Measurements from ENCODE around the gene ST7. TPM values are rescaled to one million over a fixed set of nuclear protein-coding genes. Genes with fewer than 3 reads are reported as not detected.

The ST7 gene
- total RNA-seq, 1 experiment from 2014 or later, result 12.4 TPM

DNA sequence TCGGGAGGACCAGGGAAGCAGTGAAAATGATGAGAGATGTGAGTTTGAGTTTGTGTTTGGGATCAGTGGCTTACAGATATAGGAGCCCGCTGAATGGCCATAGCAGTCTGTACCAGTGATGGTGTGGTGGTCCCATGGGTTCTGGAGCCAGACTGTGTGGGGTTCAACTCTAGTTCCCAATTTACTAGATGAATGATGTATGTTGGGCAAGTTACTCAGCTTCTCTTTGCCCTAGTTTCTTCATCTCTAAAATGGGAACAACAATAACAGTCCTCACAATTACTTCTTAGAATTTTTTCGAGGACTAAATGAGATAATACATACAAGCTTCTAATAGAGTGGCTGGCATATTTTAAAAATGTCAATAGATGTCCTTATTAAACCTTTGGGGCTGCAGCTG, 185.2 kb downstream of the ST7 start (continued):
- TF ChIP-seq, protein P1, sequence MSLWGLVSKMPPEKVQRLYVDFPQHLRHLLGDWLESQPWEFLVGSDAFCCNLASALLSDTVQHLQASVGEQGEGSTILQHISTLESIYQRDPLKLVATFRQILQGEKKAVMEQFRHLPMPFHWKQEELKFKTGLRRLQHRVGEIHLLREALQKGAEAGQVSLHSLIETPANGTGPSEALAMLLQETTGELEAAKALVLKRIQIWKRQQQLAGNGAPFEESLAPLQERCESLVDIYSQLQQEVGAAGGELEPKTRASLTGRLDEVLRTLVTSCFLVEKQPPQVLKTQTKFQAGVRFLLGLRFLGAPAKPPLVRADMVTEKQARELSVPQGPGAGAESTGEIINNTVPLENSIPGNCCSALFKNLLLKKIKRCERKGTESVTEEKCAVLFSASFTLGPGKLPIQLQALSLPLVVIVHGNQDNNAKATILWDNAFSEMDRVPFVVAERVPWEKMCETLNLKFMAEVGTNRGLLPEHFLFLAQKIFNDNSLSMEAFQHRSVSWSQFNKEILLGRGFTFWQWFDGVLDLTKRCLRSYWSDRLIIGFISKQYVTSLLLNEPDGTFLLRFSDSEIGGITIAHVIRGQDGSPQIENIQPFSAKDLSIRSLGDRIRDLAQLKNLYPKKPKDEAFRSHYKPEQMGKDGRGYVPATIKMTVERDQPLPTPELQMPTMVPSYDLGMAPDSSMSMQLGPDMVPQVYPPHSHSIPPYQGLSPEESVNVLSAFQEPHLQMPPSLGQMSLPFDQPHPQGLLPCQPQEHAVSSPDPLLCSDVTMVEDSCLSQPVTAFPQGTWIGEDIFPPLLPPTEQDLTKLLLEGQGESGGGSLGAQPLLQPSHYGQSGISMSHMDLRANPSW (CRISPR knock-in tag; conservative IDR thresholded peaks at IDR 0.05; ENCODE audit: low read depth), result no peak
- no peak for TF ChIP-seq PRRX2 (CRISPR knock-in tag; IDR thresholded peaks at IDR 0.05)
- no peak for TF ChIP-seq CREM (CRISPR knock-in tag; IDR thresholded peaks at IDR 0.05)
- TF ChIP-seq GRHL2 (CRISPR knock-in tag; IDR thresholded peaks at IDR 0.05; ENCODE audit: insufficient replicate concordance, severe bottlenecking), result no peak
- TF ChIP-seq NR2C2 (CRISPR knock-in tag; IDR thresholded peaks at IDR 0.05), result no peak
- no peak for TF ChIP-seq ELF4 (CRISPR knock-in tag; IDR thresholded peaks at IDR 0.05; ENCODE audit: low read depth)
- TF ChIP-seq, protein P2, sequence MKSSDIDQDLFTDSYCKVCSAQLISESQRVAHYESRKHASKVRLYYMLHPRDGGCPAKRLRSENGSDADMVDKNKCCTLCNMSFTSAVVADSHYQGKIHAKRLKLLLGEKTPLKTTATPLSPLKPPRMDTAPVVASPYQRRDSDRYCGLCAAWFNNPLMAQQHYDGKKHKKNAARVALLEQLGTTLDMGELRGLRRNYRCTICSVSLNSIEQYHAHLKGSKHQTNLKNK (CRISPR knock-in tag; IDR thresholded peaks at IDR 0.05), result no peak
- TF ChIP-seq FOXK1 (CRISPR knock-in tag; IDR thresholded peaks at IDR 0.05), result no peak
- TF ChIP-seq, protein P3, sequence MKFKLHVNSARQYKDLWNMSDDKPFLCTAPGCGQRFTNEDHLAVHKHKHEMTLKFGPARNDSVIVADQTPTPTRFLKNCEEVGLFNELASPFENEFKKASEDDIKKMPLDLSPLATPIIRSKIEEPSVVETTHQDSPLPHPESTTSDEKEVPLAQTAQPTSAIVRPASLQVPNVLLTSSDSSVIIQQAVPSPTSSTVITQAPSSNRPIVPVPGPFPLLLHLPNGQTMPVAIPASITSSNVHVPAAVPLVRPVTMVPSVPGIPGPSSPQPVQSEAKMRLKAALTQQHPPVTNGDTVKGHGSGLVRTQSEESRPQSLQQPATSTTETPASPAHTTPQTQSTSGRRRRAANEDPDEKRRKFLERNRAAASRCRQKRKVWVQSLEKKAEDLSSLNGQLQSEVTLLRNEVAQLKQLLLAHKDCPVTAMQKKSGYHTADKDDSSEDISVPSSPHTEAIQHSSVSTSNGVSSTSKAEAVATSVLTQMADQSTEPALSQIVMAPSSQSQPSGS (CRISPR knock-in tag; IDR thresholded peaks at IDR 0.05; ENCODE audit: borderline replicate concordance, low read depth), result no peak

DNA sequence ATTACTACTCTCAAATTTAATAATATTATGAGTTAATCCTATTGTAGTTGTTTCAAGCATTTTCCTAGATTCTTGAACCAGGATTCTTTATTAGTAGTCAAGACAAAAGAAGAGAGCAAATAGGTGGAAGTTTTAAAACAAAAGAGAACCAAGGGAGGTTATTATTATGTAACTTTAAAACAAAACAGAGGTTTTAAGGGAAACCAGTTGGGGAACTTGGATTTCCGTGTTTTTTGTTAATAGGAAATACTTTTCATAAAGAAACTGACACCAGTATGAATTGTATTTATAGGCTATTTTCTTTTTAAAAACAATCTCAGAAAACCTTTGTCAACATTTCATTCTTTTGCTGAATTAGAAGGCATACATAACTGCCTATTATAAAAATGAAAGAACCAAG, 185.7 kb downstream of the ST7 start:
- Mint-ChIP-seq H3K4me3 (no peak overlapping the region), H3K9me3 (no peaks in the 10 kb centered on the region), H3K36me3 (no peaks in the 10 kb centered on the region), H3K4me1 (peaks cover 69% of the 10 kb centered on the region), H3K27ac (peak overlapping the region; percentile 83; the same call in 1 of the 2 replicates), H3K27me3 (ENCODE audit: low read depth) (no peaks in the 10 kb centered on the region)
- DNase-seq (ENCODE audit: low spot score), result no peak
- TF ChIP-seq, protein P4, sequence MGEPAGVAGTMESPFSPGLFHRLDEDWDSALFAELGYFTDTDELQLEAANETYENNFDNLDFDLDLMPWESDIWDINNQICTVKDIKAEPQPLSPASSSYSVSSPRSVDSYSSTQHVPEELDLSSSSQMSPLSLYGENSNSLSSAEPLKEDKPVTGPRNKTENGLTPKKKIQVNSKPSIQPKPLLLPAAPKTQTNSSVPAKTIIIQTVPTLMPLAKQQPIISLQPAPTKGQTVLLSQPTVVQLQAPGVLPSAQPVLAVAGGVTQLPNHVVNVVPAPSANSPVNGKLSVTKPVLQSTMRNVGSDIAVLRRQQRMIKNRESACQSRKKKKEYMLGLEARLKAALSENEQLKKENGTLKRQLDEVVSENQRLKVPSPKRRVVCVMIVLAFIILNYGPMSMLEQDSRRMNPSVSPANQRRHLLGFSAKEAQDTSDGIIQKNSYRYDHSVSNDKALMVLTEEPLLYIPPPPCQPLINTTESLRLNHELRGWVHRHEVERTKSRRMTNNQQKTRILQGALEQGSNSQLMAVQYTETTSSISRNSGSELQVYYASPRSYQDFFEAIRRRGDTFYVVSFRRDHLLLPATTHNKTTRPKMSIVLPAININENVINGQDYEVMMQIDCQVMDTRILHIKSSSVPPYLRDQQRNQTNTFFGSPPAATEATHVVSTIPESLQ (CRISPR knock-in tag; IDR thresholded peaks at IDR 0.05), result no peak
- TF ChIP-seq PRRX2 (CRISPR knock-in tag; IDR thresholded peaks at IDR 0.05) (no peak), JUN (CRISPR knock-in tag; IDR thresholded peaks at IDR 0.05) (no peak), OVOL2 (CRISPR knock-in tag; IDR thresholded peaks at IDR 0.05; ENCODE audit: borderline replicate concordance) (no peak)
- TF ChIP-seq, protein P1 (CRISPR knock-in tag; conservative IDR thresholded peaks at IDR 0.05; ENCODE audit: low read depth), result no peak
- TF ChIP-seq, protein P5, sequence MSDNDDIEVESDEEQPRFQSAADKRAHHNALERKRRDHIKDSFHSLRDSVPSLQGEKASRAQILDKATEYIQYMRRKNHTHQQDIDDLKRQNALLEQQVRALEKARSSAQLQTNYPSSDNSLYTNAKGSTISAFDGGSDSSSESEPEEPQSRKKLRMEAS (CRISPR knock-in tag; IDR thresholded peaks at IDR 0.05), result no peak
- no peak; the same call in 1 of the 2 replicates for ATAC-seq
- POLR2A ChIA-PET, result interaction anchor here (0.7 kb wide), 1 partner anchor 10 kb away, joined by 3 read pairs; no protein-coding TSS in a partner anchor
- CTCF ChIA-PET, result interaction anchor here (1.1 to 1.8 kb wide), 3 partner anchors 12 to 151 kb away, joined by 3 to 6 read pairs (median 4); no protein-coding TSS in a partner anchor

Data from WTC11 (cell line).